Measurements from ENCODE around the gene PRR35.

DNA sequence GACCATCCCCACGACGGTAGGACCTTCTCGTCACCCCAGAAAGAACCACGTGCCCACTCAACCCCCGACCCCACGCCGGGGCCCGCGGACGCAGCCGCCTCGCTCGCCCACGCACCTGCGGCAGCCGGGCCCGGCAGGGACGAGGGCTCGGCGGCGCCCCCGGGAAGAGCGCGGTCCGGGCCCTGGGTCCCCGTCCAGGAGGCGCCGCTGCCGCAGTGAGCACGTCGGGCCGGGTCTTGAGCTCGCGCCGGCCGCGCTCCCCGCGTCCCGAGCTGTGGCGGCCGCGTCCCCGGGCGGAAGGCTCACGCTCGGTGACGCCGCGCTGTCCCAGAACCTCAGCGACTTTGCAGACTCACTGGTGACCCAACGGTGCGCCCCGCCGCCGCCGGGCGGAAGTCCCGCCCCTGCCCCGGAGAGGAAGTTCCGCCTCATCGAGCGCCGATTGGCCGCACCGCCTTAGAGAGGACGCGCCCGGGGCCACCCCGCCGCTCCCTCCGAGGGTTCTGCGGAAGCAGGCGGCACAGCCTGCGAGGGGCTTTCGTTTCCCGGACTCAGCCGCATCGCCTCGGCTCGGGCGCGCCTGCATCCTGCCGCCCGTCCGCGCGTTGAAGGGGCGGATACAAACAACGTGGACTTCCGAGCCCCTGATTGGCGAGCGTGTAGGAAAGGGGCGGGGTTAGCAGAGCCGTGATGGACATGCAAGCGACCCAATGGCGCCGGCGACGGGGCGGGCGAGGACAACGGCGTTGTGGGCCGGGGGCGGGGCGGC is 28.9 kb downstream of the PRR35 start:
- no peak for TF ChIP-seq EZH2phosphoT487 (IDR thresholded peaks at IDR 0.05; ENCODE audit: borderline replicate concordance, low read length)
- TF ChIP-seq, protein P1, sequence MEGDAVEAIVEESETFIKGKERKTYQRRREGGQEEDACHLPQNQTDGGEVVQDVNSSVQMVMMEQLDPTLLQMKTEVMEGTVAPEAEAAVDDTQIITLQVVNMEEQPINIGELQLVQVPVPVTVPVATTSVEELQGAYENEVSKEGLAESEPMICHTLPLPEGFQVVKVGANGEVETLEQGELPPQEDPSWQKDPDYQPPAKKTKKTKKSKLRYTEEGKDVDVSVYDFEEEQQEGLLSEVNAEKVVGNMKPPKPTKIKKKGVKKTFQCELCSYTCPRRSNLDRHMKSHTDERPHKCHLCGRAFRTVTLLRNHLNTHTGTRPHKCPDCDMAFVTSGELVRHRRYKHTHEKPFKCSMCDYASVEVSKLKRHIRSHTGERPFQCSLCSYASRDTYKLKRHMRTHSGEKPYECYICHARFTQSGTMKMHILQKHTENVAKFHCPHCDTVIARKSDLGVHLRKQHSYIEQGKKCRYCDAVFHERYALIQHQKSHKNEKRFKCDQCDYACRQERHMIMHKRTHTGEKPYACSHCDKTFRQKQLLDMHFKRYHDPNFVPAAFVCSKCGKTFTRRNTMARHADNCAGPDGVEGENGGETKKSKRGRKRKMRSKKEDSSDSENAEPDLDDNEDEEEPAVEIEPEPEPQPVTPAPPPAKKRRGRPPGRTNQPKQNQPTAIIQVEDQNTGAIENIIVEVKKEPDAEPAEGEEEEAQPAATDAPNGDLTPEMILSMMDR (IDR thresholded peaks at IDR 0.05; ENCODE audit: low read depth, low read length, poor library complexity, severe bottlenecking) = no peak

Measured in DOHH2 (cell line).